WTC11 (cell line): ENCODE data around the gene RPTOR. TPM values are rescaled to one million over a fixed set of nuclear protein-coding genes. Genes with fewer than 3 reads are reported as not detected.

Source experiments
- ATAC-seq: fragments of 200-7000 bp; cut with Tn5 transposase; 2 replicates; pipeline ENCODE4 v1.10.0; 2021; ENCODE audit warnings: mild to moderate bottlenecking, moderate library complexity
- CTCF ChIA-PET: fragments of 300-600 bp; sonication (Branson Sonifier 250); formaldehyde crosslinking; loops from one replicate; lab custom pipeline; 2021; ENCODE audit warnings: antibody characterized with exemption; lab: Charles Lee
- POLR2A ChIA-PET: fragments of 350-600 bp; sonication (Branson Sonifier 250); formaldehyde crosslinking; loops from one replicate; lab custom pipeline; 2021; ENCODE audit warnings: antibody characterized with exemption; lab: Charles Lee
- DNase-seq: peaks from one replicate; pipeline ENCODE4 v3.0.0; 2021; ENCODE audit warnings: low spot score
- H3K27ac Mint-ChIP-seq: 2 replicates; pipeline ENCODE4 v1.8.0; 2021; ENCODE audit warnings: mixed read lengths
- H3K27me3 Mint-ChIP-seq: 2 replicates; pipeline ENCODE4 v1.8.0; 2021; ENCODE audit warnings: low read depth, mild to moderate bottlenecking, moderate library complexity, mixed read lengths
- H3K36me3 Mint-ChIP-seq: 2 replicates; pipeline ENCODE4 v1.8.0; 2021; ENCODE audit warnings: mixed read lengths
- H3K4me1 Mint-ChIP-seq: 2 replicates; pipeline ENCODE4 v1.8.0; 2022; ENCODE audit warnings: mixed read lengths
- H3K4me3 Mint-ChIP-seq: 2 replicates; pipeline ENCODE4 v1.8.0; 2021; ENCODE audit warnings: mild to moderate bottlenecking, moderate library complexity, mixed read lengths
- H3K9me3 Mint-ChIP-seq: 2 replicates; pipeline ENCODE4 v1.8.0; 2021; ENCODE audit warnings: mixed read lengths
- CREB1 ChIP-seq: sonication (generic); formaldehyde crosslinking; IDR thresholded peaks from 2 replicates; pipeline ENCODE4 v1.8.0; 2023; ENCODE audit warnings: mild to moderate bottlenecking, missing genetic modification reagents
- ESRRA ChIP-seq: sonication (generic); formaldehyde crosslinking; IDR thresholded peaks from 2 replicates; pipeline ENCODE4 v1.8.1; 2022; ENCODE audit warnings: mild to moderate bottlenecking, missing genetic modification reagents, borderline replicate concordance
- IRF2 ChIP-seq: sonication (generic); formaldehyde crosslinking; IDR thresholded peaks from 2 replicates; pipeline ENCODE4 v1.8.0; 2022; ENCODE audit warnings: low read depth, missing genetic modification reagents, borderline replicate concordance
- RORB ChIP-seq: fragments of 250-450 bp; sonication (Bioruptor Pico); IDR thresholded peaks from 2 replicates; pipeline ENCODE4 v1.9.0; 2021; ENCODE audit warnings: mild to moderate bottlenecking
- SMAD3 ChIP-seq: sonication (generic); formaldehyde crosslinking; IDR thresholded peaks from 2 replicates; pipeline ENCODE4 v1.8.0; 2022; ENCODE audit warnings: missing genetic modification reagents, mild to moderate bottlenecking, borderline replicate concordance
- TCF7 ChIP-seq: sonication (generic); formaldehyde crosslinking; IDR thresholded peaks from 2 replicates; pipeline ENCODE4 v1.8.0; 2022; ENCODE audit warnings: mild to moderate bottlenecking, low read depth, missing genetic modification reagents, moderate library complexity
- TEAD1 ChIP-seq: sonication (generic); formaldehyde crosslinking; IDR thresholded peaks from 2 replicates; pipeline ENCODE4 v1.8.0; 2022; ENCODE audit warnings: mild to moderate bottlenecking, missing genetic modification reagents
- TEAD4 ChIP-seq: sonication (generic); formaldehyde crosslinking; IDR thresholded peaks from 2 replicates; pipeline ENCODE4 v1.8.0; 2022; ENCODE audit warnings: mild to moderate bottlenecking, missing genetic modification reagents
- TP53 ChIP-seq: sonication (generic); formaldehyde crosslinking; IDR thresholded peaks from 2 replicates; pipeline ENCODE4 v1.8.1; 2023; ENCODE audit warnings: mild to moderate bottlenecking, missing genetic modification reagents
- ZNF423 ChIP-seq: fragments of 250-450 bp; sonication (Bioruptor Pico); IDR thresholded peaks from 2 replicates; pipeline ENCODE4 v2.1.2; 2022; ENCODE audit warnings: mild to moderate bottlenecking, moderate library complexity
- total RNA-seq: library from RNA; stranded (reverse); gene quantifications from 3 replicates; pipeline ENCODE4 v1.2.3, GENCODE V29; 2021
- TF ChIP-seq, protein P1 (sequence below): sonication (generic); formaldehyde crosslinking; IDR thresholded peaks from 2 replicates; pipeline ENCODE4 v1.8.0; 2023; ENCODE audit warnings: missing genetic modification reagents
- TF ChIP-seq, protein P2 (sequence below): fragments of 250-450 bp; sonication (Bioruptor Pico); IDR thresholded peaks from 2 replicates; pipeline ENCODE4 v2.1.2; 2022; ENCODE audit warnings: mild to moderate bottlenecking, moderate library complexity
- TF ChIP-seq, protein P3 (sequence below): fragments of 250-450 bp; sonication (Bioruptor Pico); IDR thresholded peaks from 2 replicates; pipeline ENCODE4 v1.9.0; 2021; ENCODE audit warnings: mild to moderate bottlenecking
- TF ChIP-seq, protein P4 (sequence below): fragments of 250-450 bp; sonication (Bioruptor Pico); IDR thresholded peaks from 2 replicates; pipeline ENCODE4 v1.9.0; 2021; ENCODE audit warnings: mild to moderate bottlenecking, borderline replicate concordance
- TF ChIP-seq, protein P5 (sequence below): sonication (generic); formaldehyde crosslinking; IDR thresholded peaks from 2 replicates; pipeline ENCODE4 v1.8.0; 2023; ENCODE audit warnings: mild to moderate bottlenecking, missing genetic modification reagents

The RPTOR gene
- total RNA-seq, 1 experiment from 2014 or later = 41.0 TPM

DNA sequence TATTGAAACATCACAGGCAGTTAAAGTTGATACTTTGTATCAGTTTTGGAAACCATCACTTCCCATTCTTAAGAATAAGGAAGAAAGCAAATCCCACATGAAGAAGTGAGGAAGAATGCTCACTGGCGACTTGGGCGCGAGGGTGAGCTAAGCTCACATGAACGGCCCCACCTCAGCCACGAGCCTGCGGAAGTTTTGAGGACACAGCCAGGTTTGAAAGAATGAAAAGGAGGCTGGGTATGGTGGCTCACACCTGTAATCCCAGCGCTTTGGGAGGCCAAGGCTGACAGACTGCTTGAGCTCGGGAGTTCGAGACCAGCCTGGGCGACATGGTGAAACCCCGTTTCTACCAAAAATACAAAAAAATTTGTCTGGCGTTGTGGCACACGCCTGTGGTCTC is 336.7 kb downstream of the RPTOR start:
- POLR2A ChIA-PET = no interaction called here
- Mint-ChIP-seq H3K27me3 (no peaks in the 10 kb centered on the region), H3K4me1 (peaks cover 9% of the 10 kb centered on the region), H3K36me3 (peaks cover 35% of the 10 kb centered on the region), H3K4me3 (no peak overlapping the region), H3K9me3 (no peaks in the 10 kb centered on the region), H3K27ac (no peak overlapping the region)
- TF ChIP-seq RORB (CRISPR knock-in tag) (no peak), IRF2 (CRISPR knock-in tag) (no peak), TEAD1 (CRISPR knock-in tag) (no peak), CREB1 (CRISPR knock-in tag) (no peak), ZNF423 (CRISPR knock-in tag) (no peak), SMAD3 (CRISPR knock-in tag) (no peak), TP53 (no peak)
- TF ChIP-seq, protein P1, sequence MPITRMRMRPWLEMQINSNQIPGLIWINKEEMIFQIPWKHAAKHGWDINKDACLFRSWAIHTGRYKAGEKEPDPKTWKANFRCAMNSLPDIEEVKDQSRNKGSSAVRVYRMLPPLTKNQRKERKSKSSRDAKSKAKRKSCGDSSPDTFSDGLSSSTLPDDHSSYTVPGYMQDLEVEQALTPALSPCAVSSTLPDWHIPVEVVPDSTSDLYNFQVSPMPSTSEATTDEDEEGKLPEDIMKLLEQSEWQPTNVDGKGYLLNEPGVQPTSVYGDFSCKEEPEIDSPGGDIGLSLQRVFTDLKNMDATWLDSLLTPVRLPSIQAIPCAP (CRISPR knock-in tag) = no peak
- no peak for DNase-seq
- CTCF ChIA-PET = interaction anchor here (0.6 to 3.2 kb wide), 4 partner anchors 18 to 454 kb away, joined by 3 to 16 read pairs (median 3); no protein-coding TSS in a partner anchor
- ATAC-seq = no peak

DNA sequence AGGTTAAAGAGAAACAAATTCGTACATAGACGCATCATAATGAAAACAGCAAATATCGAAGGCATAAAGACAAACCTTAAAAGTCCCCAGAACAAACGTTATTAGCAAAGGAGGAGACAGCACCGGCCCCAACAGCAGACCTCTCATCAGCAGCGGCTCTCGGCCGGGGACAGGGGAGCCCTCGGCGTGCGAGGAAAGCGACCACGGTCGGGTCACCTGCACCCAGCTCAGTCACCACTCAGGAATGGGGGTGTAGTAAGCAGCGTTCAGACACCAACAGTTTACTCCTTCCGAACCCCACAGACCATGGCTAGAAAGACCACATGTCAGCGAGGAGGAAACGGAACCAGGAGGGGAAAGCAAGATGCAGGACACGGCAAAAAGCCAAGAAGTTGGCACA is 337.7 kb downstream of the RPTOR start:
- Mint-ChIP-seq H3K27ac (peak overlapping the region; percentile 15; the same call in 1 of the 2 replicates), H3K36me3 (peaks cover 29% of the 10 kb centered on the region), H3K4me1 (peaks cover 7% of the 10 kb centered on the region), H3K9me3 (no peaks in the 10 kb centered on the region), H3K4me3 (no peak overlapping the region), H3K27me3 (no peaks in the 10 kb centered on the region)
- DNase-seq = no peak
- ChIA-PET POLR2A (no interaction called here), CTCF (interaction anchor here (1.4 to 3.2 kb wide), 2 partner anchors 17 to 455 kb away, joined by 3 to 16 read pairs; no protein-coding TSS in a partner anchor)
- no peak for TF ChIP-seq ESRRA (CRISPR knock-in tag)
- no peak for TF ChIP-seq TCF7 (CRISPR knock-in tag)
- TF ChIP-seq, protein P2, sequence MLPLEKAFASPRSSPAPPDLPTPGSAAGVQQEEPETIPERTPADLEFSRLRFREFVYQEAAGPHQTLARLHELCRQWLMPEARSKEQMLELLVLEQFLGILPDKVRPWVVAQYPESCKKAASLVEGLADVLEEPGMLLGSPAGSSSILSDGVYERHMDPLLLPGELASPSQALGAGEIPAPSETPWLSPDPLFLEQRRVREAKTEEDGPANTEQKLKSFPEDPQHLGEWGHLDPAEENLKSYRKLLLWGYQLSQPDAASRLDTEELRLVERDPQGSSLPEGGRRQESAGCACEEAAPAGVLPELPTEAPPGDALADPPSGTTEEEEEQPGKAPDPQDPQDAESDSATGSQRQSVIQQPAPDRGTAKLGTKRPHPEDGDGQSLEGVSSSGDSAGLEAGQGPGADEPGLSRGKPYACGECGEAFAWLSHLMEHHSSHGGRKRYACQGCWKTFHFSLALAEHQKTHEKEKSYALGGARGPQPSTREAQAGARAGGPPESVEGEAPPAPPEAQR (CRISPR knock-in tag) = no peak
- TF ChIP-seq, protein P3, sequence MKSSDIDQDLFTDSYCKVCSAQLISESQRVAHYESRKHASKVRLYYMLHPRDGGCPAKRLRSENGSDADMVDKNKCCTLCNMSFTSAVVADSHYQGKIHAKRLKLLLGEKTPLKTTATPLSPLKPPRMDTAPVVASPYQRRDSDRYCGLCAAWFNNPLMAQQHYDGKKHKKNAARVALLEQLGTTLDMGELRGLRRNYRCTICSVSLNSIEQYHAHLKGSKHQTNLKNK (CRISPR knock-in tag) = no peak
- no peak for TF ChIP-seq TEAD4 (CRISPR knock-in tag)
- TF ChIP-seq, protein P4, sequence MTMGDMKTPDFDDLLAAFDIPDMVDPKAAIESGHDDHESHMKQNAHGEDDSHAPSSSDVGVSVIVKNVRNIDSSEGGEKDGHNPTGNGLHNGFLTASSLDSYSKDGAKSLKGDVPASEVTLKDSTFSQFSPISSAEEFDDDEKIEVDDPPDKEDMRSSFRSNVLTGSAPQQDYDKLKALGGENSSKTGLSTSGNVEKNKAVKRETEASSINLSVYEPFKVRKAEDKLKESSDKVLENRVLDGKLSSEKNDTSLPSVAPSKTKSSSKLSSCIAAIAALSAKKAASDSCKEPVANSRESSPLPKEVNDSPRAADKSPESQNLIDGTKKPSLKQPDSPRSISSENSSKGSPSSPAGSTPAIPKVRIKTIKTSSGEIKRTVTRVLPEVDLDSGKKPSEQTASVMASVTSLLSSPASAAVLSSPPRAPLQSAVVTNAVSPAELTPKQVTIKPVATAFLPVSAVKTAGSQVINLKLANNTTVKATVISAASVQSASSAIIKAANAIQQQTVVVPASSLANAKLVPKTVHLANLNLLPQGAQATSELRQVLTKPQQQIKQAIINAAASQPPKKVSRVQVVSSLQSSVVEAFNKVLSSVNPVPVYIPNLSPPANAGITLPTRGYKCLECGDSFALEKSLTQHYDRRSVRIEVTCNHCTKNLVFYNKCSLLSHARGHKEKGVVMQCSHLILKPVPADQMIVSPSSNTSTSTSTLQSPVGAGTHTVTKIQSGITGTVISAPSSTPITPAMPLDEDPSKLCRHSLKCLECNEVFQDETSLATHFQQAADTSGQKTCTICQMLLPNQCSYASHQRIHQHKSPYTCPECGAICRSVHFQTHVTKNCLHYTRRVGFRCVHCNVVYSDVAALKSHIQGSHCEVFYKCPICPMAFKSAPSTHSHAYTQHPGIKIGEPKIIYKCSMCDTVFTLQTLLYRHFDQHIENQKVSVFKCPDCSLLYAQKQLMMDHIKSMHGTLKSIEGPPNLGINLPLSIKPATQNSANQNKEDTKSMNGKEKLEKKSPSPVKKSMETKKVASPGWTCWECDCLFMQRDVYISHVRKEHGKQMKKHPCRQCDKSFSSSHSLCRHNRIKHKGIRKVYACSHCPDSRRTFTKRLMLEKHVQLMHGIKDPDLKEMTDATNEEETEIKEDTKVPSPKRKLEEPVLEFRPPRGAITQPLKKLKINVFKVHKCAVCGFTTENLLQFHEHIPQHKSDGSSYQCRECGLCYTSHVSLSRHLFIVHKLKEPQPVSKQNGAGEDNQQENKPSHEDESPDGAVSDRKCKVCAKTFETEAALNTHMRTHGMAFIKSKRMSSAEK (CRISPR knock-in tag) = no peak
- no peak for TF ChIP-seq ZNF423 (CRISPR knock-in tag)
- TF ChIP-seq, protein P5, sequence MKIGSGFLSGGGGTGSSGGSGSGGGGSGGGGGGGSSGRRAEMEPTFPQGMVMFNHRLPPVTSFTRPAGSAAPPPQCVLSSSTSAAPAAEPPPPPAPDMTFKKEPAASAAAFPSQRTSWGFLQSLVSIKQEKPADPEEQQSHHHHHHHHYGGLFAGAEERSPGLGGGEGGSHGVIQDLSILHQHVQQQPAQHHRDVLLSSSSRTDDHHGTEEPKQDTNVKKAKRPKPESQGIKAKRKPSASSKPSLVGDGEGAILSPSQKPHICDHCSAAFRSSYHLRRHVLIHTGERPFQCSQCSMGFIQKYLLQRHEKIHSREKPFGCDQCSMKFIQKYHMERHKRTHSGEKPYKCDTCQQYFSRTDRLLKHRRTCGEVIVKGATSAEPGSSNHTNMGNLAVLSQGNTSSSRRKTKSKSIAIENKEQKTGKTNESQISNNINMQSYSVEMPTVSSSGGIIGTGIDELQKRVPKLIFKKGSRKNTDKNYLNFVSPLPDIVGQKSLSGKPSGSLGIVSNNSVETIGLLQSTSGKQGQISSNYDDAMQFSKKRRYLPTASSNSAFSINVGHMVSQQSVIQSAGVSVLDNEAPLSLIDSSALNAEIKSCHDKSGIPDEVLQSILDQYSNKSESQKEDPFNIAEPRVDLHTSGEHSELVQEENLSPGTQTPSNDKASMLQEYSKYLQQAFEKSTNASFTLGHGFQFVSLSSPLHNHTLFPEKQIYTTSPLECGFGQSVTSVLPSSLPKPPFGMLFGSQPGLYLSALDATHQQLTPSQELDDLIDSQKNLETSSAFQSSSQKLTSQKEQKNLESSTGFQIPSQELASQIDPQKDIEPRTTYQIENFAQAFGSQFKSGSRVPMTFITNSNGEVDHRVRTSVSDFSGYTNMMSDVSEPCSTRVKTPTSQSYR (CRISPR knock-in tag) = no peak
- no peak for ATAC-seq
